Stimulated activated CD8-positive, alpha-beta memory T cell treated with anti-CD3 and anti-CD28 coated beads, Interleukin-7, amount 100 ng/mL, for 4 hours (primary cell): ENCODE data around the gene FAR2.
"Not testable (repeated sequence)": the region's sequence is repeated elsewhere in the genome, so short reads cannot be mapped to it uniquely, and the experiment has no call there.

Experiments
- DNase-seq, 2 donors: peaks; one replicate each; pipeline ENCODE4 v3.0.0-alpha.2; 2020; ENCODE audit warnings: low read depth in 2 of 2

Gene FAR2

GRCh38 chr12:29234552-29234951 is 85.5 kb downstream of the FAR2 start:
- DNase-seq, result no peak

GRCh38 chr12:29234965-29235626 is 86.0 kb downstream of the FAR2 start:
- DNase-seq, result no peak

GRCh38 chr12:29238822-29239291 is 89.8 kb downstream of the FAR2 start:
- DNase-seq, result no peak

GRCh38 chr12:29239336-29239735 is 90.3 kb downstream of the FAR2 start:
- DNase-seq, result no peak

GRCh38 chr12:29240441-29240840 is 91.4 kb downstream of the FAR2 start:
- DNase-seq, result no peak

- no peak for DNase-seq
Observed at GRCh38 chr12:29241821-29242591, 92.9 kb downstream of the FAR2 start.

GRCh38 chr12:29242921-29243431 is 93.9 kb downstream of the FAR2 start:
- no peak for DNase-seq

GRCh38 chr12:29244159-29244765 is 95.2 kb downstream of the FAR2 start:
- no peak for DNase-seq

GRCh38 chr12:29245246-29245645 is 96.2 kb downstream of the FAR2 start:
- no peak for DNase-seq

- no peak for DNase-seq
Observed at GRCh38 chr12:29249930-29250329, 100.9 kb downstream of the FAR2 start.

- no peak for DNase-seq
Observed at GRCh38 chr12:29253906-29254625, 105.0 kb downstream of the FAR2 start.

GRCh38 chr12:29255042-29255441 is 106.0 kb downstream of the FAR2 start:
- no peak for DNase-seq

GRCh38 chr12:29256598-29256997 is 107.5 kb downstream of the FAR2 start:
- no peak for DNase-seq

GRCh38 chr12:29257687-29258086 is 108.6 kb downstream of the FAR2 start:
- not testable (repeated sequence) for DNase-seq

- no peak for DNase-seq
Observed at GRCh38 chr12:29264424-29264823, 115.3 kb downstream of the FAR2 start.

GRCh38 chr12:29269706-29270408 is 120.8 kb downstream of the FAR2 start:
- DNase-seq, result no peak

- no peak for DNase-seq
Observed at GRCh38 chr12:29270446-29270845, 121.4 kb downstream of the FAR2 start.

GRCh38 chr12:29273178-29273843 is 124.2 kb downstream of the FAR2 start:
- DNase-seq, result no peak

GRCh38 chr12:29275834-29276233 is 126.8 kb downstream of the FAR2 start:
- no peak for DNase-seq

- DNase-seq, result no peak
Observed at GRCh38 chr12:29277231-29277630, 128.2 kb downstream of the FAR2 start.
